BLaER1 treated with 17β-estradiol and CSF1 and Interleukin-3, amounts not matched to agents 10 nM and 100 nM (cell line): ENCODE data around the gene LMTK3.
A peak's percentile ranks its signal among the peaks of the same experiment; 100 is the strongest.
"Not testable (repeated sequence)": the region's sequence is repeated elsewhere in the genome, so short reads cannot be mapped to it uniquely, and the experiment has no call there.

ENCODE experiments used
- H3K27ac ChIP-seq, 11 experiments: shearing (Covaris generic); formaldehyde crosslinking; 2 replicates each; pipeline ENCODE4 v1.8.1; 2022
- H3K27me3 ChIP-seq, 11 experiments: shearing (Covaris generic); formaldehyde crosslinking; 2 replicates each; pipeline ENCODE4 v1.8.1; 2022
- H3K36me3 ChIP-seq, 11 experiments: shearing (Covaris generic); formaldehyde crosslinking; 2 replicates each; pipeline ENCODE4 v1.8.1; 2022
- H3K4me1 ChIP-seq, 10 experiments: shearing (Covaris generic); formaldehyde crosslinking; 2 replicates each; pipeline ENCODE4 v1.8.1; 2022
- H3K4me2 ChIP-seq, 11 experiments: shearing (Covaris generic); formaldehyde crosslinking; 2 replicates each; pipeline ENCODE4 v1.8.1; 2022
- H3K4me3 ChIP-seq, 10 experiments: shearing (Covaris generic); formaldehyde crosslinking; 2 replicates each; pipeline ENCODE4 v1.8.1; 2022
- H3K9ac ChIP-seq, 11 experiments: shearing (Covaris generic); formaldehyde crosslinking; 2 replicates each; pipeline ENCODE4 v1.8.1; 2022
- H3K9me3 ChIP-seq, 11 experiments: shearing (Covaris generic); formaldehyde crosslinking; replicated peaks in 1 of 11; 2 replicates each; pipeline ENCODE4 v1.8.1; 2022
- H4K20me1 ChIP-seq, 11 experiments: shearing (Covaris generic); formaldehyde crosslinking; 2 replicates each; pipeline ENCODE4 v1.8.1; 2022
- Cebpa-rat ChIP-seq, 11 experiments: shearing (Covaris generic); IDR thresholded peaks; 2 replicates each; pipeline ENCODE4 v1.8.1; 2022

LMTK3 gene

GRCh38 chr19:48487544-48487943, 24.1 kb downstream of the LMTK3 start:
- Histone ChIP-seq H3K4me2 (0 out of 22 replicates have a peak overlapping the region, but pooled peaks of 1 of the 11 experiments have one; percentile 33), H4K20me1 (peaks cover 0 to 13% (median 0%) of the 10 kb centered on the region in 11 experiments; a peak in 2 of 22 replicates), H3K36me3 (no peaks in the 10 kb centered on the region), H3K27me3 (peaks cover 0 to 17% (median 0%) of the 10 kb centered on the region in 11 experiments; a peak in 7 of 22 replicates), H3K4me1 (peaks cover 27 to 45% (median 36%) of the 10 kb centered on the region in 10 experiments), H3K4me3 (no peak overlapping the region), H3K9ac (peak overlapping the region in 1 of 11 experiments; percentile 24; a peak in 1 of 22 replicates), H3K27ac (no peak overlapping the region), H3K9me3 (no peaks in the 10 kb centered on the region)
- no peak for TF ChIP-seq Cebpa-rat (IDR thresholded peaks at IDR 0.05)

DNA sequence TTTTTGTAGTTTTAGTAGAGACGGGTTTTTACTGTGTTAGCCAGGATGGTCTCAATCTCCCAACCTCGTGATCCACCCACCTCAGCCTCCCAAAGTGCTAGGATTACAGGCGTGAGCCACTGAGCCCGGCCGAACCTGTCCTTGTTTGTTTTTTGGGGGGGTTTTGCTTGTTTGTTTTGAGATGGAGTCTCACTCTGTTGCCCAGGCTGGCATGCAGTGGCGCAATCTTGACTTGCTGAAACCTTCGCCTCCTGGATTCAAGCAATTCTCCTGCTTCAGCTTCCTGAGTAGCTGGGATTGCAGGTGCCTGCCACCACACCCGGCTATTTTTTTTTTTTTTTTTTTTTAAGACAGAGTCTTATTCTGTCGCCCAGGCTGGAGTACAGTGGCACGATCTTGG, 24.9 kb downstream of the LMTK3 start:
- not testable (repeated sequence) for H3K9me3 ChIP-seq, H3K4me3 ChIP-seq, H3K36me3 ChIP-seq, H3K9ac ChIP-seq, H3K4me2 ChIP-seq, H3K27ac ChIP-seq
- Histone ChIP-seq H3K4me1 (peaks cover 25 to 45% (median 36%) of the 10 kb centered on the region in 10 experiments), H4K20me1 (peaks cover 0 to 13% (median 0%) of the 10 kb centered on the region in 11 experiments; a peak in 2 of 22 replicates), H3K27me3 (peaks cover 0 to 17% (median 0%) of the 10 kb centered on the region in 11 experiments; a peak in 7 of 22 replicates)
- 0 out of 22 replicates have a peak, but pooled peaks of 2 of the 11 experiments have one; percentile 9 to 16 for TF ChIP-seq Cebpa-rat (IDR thresholded peaks at IDR 0.05)

GRCh38 chr19:48484931-48485612, 26.6 kb downstream of the LMTK3 start:
- Histone ChIP-seq H3K27me3 (peaks cover 0 to 3% (median 0%) of the 10 kb centered on the region in 11 experiments; a peak in 3 of 22 replicates), H3K4me2 (no peak overlapping the region), H3K4me1 (peaks cover 28 to 47% (median 39%) of the 10 kb centered on the region in 10 experiments), H3K4me3 (no peak overlapping the region), H3K9me3 (no peaks in the 10 kb centered on the region), H3K36me3 (no peaks in the 10 kb centered on the region), H3K9ac (no peak overlapping the region), H4K20me1 (peaks cover 0 to 16% (median 0%) of the 10 kb centered on the region in 11 experiments; a peak in 6 of 22 replicates), H3K27ac (no peak overlapping the region)
- no peak for TF ChIP-seq Cebpa-rat (IDR thresholded peaks at IDR 0.05)

DNA sequence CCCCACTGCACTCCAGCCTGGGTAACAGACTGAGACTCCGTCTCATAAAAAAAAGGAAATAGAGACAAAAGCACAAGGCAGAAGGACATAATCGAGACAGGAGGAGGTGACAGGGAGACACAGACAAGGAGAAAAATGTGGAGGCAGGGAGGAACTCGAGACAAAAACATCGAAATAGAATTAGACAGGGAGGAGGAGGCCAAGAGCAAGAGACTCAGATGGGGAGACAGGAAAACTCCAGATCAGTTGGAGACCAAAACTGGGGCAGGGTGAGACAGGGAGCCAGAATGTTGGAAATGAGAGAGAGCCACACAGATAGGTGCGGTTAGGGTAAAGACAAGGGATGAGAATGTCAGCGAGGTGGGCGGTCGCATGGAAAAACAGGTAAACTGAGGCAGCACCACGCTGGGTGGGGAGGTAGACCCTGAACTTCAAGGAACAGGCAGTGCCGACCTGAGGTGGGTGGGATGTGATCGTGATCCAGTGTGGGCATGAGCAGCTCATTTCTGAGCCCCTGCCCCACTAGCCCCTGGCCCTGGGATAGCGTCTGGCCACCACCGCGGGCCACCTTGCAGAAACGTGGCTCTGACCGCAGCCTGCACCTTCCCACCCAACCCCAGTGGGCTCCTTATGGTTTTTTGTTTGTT, 27.3 kb downstream of the LMTK3 start:
- Histone ChIP-seq H3K36me3 (peaks cover 0 to 6% (median under 1%) of the 10 kb centered on the region in 11 experiments; a peak in 7 of 22 replicates), H3K9me3 (no peaks in the 10 kb centered on the region), H3K4me2 (no peak overlapping the region), H3K4me1 (peaks cover 31 to 46% (median 38%) of the 10 kb centered on the region in 10 experiments), H4K20me1 (peaks cover 0 to 20% (median 7%) of the 10 kb centered on the region in 11 experiments; a peak in 11 of 22 replicates), H3K4me3 (no peak overlapping the region), H3K9ac (no peak overlapping the region), H3K27ac (no peak overlapping the region), H3K27me3 (no peaks in the 10 kb centered on the region)
- no peak for TF ChIP-seq Cebpa-rat (IDR thresholded peaks at IDR 0.05)

GRCh38 chr19:48483301-48483700, 28.3 kb downstream of the LMTK3 start:
- H3K4me3 ChIP-seq, result no peak overlapping the region
- H3K4me1 ChIP-seq, result peaks cover 31 to 48% (median 38%) of the 10 kb centered on the region in 10 experiments
- no peak overlapping the region for H3K27ac ChIP-seq
- H3K36me3 ChIP-seq, result peaks cover under 1 to 16% (median 11%) of the 10 kb centered on the region in 11 experiments; a peak in 17 of 22 replicates
- H4K20me1 ChIP-seq, result peaks cover 0 to 30% (median 12%) of the 10 kb centered on the region in 11 experiments; a peak in 11 of 22 replicates
- no peak for TF ChIP-seq Cebpa-rat (IDR thresholded peaks at IDR 0.05)
- no peak overlapping the region for H3K9ac ChIP-seq
- no peak overlapping the region for H3K4me2 ChIP-seq
- no peaks in the 10 kb centered on the region for H3K9me3 ChIP-seq
- no peaks in the 10 kb centered on the region for H3K27me3 ChIP-seq

GRCh38 chr19:48481846-48482639, 29.6 kb downstream of the LMTK3 start:
- H3K9me3 ChIP-seq, result no peaks in the 10 kb centered on the region
- TF ChIP-seq Cebpa-rat (IDR thresholded peaks at IDR 0.05), result no peak
- no peak overlapping the region; a peak in 1 of 20 replicates for H3K4me3 ChIP-seq
- H3K4me2 ChIP-seq, result peak overlapping the region; percentile 92 to 100 (median 98); a peak in 21 of 22 replicates
- H3K27me3 ChIP-seq, result no peaks in the 10 kb centered on the region
- peaks cover 0 to 43% (median 16%) of the 10 kb centered on the region in 11 experiments; a peak in 14 of 22 replicates for H4K20me1 ChIP-seq
- peak overlapping the region in 8 of 11 experiments; percentile 3 to 70 (median 37); a peak in 12 of 22 replicates for H3K9ac ChIP-seq
- H3K36me3 ChIP-seq, result peaks cover 10 to 28% (median 23%) of the 10 kb centered on the region in 11 experiments; a peak in 20 of 22 replicates
- H3K27ac ChIP-seq, result peak overlapping the region in 8 of 11 experiments; percentile 7 to 76 (median 50); a peak in 11 of 22 replicates
- H3K4me1 ChIP-seq, result peaks cover 31 to 44% (median 36%) of the 10 kb centered on the region in 10 experiments

- H3K27ac ChIP-seq, result peak overlapping the region in 10 of 11 experiments; percentile 46 to 76 (median 63); a peak in 20 of 22 replicates
- no peaks in the 10 kb centered on the region for H3K27me3 ChIP-seq
- H4K20me1 ChIP-seq, result peaks cover 0 to 55% (median 27%) of the 10 kb centered on the region in 11 experiments; a peak in 19 of 22 replicates
- H3K4me2 ChIP-seq, result peak overlapping the region; percentile 92 to 100 (median 98)
- H3K4me1 ChIP-seq, result peaks cover 33 to 44% (median 38%) of the 10 kb centered on the region in 10 experiments
- no peak for TF ChIP-seq Cebpa-rat (IDR thresholded peaks at IDR 0.05)
- H3K9ac ChIP-seq, result peak overlapping the region; percentile 60 to 80 (median 76)
- H3K4me3 ChIP-seq, result peak overlapping the region; percentile 52 to 71 (median 56)
- H3K9me3 ChIP-seq, result no peaks in the 10 kb centered on the region
- peaks cover 20 to 41% (median 35%) of the 10 kb centered on the region in 11 experiments for H3K36me3 ChIP-seq
Observed at GRCh38 chr19:48480558-48481500, 30.8 kb downstream of the LMTK3 start.
